ENCODE data around the gene RNASE12.
"Not testable (repeated sequence)": the region's sequence is repeated elsewhere in the genome, so short reads cannot be mapped to it uniquely, and the experiment has no call there.

Gene RNASE12

GRCh38 chr14:20583142-20583541 is 8.0 kb downstream of the RNASE12 start:
- DNase-seq (ENCODE audit: low spot score) = no peak

DNA sequence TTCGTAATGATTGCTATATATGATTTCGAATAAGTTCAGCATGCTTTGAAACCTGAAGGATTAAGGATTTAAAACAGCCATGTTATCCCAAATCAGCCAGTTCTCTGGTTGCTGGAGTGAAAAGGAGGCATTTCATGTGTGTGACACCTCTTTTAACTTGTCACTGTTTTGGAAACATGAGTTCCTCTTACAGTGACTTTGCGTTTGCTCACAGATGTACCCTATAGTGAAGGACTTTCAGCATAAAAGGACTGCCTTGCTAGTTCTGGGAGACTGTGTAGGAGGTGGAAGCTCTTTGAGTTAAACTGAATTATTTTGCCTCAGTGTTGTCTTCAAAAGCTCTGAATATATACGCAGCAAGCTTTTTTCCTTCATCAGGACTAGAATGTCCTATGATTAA is 10.9 kb downstream of the RNASE12 start:
- no peak for DNase-seq (ENCODE audit: low spot score)

DNA sequence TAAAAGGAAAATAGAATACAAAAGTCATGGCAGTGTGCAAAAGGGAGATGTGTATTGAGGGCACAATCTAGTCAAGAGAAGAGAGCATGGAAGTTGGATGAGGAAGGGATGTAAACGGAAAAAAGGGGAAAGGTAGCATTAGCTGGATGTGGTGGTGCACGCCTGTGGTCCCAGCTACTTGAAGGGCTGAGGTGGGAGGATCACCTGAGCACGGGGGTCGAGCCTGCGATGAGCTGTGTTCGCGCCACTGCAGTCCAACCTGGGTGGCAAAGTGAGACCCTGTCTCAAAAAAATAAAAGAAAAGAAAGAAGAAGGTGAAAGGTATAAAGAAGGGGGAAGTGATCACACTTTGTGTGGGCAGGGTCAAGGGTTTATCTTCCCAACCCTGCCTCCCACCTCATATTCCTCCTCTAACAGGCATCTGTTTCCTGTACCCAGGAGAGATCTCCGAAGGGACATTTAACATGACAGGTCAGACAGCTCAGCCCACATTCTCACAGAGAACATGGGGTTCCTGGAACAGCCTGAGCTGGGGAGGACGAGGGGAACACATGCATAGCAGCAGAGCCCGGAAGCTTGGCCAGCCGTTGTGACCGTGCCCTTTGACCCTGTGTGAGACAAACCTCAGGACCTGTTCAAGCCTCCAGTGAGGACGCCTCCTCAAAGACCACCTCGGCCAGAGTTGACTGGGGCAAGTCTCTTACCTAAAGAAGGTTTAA is 12.2 kb downstream of the RNASE12 start:
- no peak for DNase-seq (ENCODE audit: low spot score)

DNA sequence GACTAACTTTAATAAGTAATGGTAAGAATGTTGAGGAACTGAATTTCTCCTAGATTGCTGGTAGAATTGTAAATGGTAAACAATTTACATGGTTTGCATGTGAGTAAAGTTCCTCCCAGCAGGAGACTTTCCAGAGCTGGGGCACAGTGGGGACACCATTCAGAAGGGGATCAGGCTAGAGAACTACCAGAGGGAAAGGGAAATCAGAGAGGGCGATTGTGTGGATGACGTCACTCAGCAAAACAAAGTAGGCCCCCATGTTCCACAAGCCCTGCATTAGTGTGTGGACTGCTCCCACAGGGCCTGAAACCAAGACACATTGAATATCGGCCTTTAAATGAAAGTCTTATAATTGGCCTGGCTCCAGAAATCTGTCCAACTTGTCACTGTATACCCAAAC is 12.9 kb downstream of the RNASE12 start:
- no peak for DNase-seq (ENCODE audit: low spot score)

- not testable (repeated sequence) for DNase-seq (ENCODE audit: low spot score)
Observed at GRCh38 chr14:20572382-20572990, 18.7 kb downstream of the RNASE12 start.

- not testable (repeated sequence) for DNase-seq (ENCODE audit: low spot score)
Observed at GRCh38 chr14:20570720-20571119, 20.5 kb downstream of the RNASE12 start.

GRCh38 chr14:20569865-20570264 is 21.3 kb downstream of the RNASE12 start:
- not testable (repeated sequence) for DNase-seq (ENCODE audit: low spot score)

DNA sequence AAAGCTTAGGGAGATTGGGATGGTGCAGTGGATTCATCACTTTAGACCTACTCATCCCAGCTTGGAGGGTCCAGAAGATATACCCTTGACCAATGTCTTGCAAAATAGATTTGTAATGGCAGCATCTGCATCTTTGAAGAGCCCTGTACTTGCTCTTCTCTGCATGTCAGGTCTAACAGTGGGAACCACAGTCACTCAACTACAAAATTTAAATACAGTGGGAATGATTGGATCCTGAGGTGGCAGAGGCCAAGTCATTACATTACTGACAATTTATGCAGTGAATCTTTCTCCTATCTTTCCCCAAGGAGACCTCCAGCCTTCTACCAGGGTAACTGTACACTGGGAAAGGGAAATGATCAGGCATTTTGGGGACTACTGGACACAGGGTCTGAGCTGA is 22.1 kb downstream of the RNASE12 start:
- DNase-seq (ENCODE audit: low spot score) = no peak

DNA sequence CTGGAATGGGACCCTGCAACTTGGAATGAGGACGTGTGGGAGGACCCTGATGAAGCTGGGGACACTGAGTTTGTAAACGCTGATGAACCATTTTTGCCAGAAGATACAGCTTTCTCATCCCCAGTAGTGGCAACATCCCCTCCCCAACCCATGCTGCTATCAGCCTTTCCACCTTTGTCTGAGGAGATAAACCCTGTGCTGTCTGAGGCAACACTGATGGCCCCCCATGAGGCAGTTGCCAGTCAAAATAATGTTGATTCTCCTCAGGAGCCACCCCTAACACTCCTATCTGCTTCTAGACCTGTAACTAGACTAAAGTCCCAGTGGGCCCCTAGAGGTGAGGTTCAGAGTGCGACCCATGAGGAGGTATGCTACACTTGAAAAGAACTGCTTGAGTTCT is 22.8 kb downstream of the RNASE12 start:
- no peak for DNase-seq (ENCODE audit: low spot score)

DNA sequence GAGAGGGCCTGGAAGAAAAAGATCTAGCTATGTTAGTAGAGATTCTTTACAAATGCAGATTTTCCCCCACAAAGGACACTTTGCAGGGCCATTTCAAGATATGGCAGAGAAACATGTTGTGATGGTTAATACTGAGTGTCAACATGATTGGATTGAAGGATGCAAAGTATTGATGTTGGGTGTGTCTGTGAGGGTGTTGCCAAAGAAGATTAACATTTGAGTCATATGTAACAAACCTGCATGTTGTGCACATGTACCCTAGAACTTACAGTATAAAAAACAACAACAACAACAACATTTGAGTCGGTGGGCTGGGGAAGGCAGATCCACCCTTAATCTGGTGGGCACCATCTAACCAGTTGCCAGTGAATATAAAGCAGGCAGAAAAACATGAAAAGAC is 24.0 kb downstream of the RNASE12 start:
- DNase-seq (ENCODE audit: low spot score) = not testable (repeated sequence)

- DNase-seq (ENCODE audit: low spot score) = no peak
Observed at GRCh38 chr14:20564501-20564997, 26.6 kb downstream of the RNASE12 start.

DNA sequence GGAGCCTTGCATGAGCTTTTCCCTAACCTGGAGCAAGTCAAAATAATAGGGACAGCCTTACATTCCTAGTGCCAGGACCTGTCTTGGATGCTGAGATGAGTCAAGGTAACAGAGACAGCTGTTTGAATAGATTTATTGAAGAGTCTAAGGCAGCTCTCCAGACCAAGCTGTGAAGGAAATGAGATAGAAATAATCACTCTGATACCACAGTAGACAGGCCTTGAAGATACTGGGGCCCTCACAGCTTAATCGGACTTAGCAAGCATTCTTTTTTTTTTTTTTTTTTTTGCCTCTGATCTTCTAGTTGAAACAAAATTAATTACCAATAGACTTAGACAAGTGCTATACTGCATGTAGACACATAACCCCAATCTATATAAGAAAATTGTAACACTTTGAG is 27.2 kb downstream of the RNASE12 start:
- DNase-seq (ENCODE audit: low spot score) = peak; percentile 13

GRCh38 chr14:20560961-20561360 is 30.2 kb downstream of the RNASE12 start, which contains the start of gene RNASE9:
TSS of gene RNASE9 (minus strand) at chr14:20561047.
- no peak for DNase-seq (ENCODE audit: low spot score)

DNA sequence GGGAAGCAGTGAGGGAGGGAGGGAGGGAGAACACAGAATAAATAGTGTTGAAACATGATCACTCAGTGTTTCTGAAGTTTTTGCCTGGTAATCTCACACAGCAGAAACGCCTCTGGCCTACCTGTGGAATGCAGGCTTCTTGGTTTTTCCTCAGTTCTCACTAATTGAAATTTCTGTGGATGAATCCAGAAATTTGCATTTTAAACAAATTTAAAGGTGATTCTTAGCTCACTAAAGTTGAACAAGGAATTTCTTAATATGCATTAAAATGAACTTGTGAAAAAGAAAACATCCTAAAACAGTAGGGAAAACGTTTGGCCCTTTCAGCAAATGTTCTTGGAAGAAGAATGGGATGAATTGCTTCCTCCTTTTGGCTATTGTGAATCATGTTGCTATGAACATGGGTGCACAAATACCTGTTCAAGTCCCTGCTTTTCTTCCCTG is 31.7 kb downstream of the RNASE12 start:
- DNase-seq (ENCODE audit: low spot score) = no peak

- no peak for DNase-seq (ENCODE audit: low spot score)
Observed at GRCh38 chr14:20557212-20557542, 34.0 kb downstream of the RNASE12 start.

DNA sequence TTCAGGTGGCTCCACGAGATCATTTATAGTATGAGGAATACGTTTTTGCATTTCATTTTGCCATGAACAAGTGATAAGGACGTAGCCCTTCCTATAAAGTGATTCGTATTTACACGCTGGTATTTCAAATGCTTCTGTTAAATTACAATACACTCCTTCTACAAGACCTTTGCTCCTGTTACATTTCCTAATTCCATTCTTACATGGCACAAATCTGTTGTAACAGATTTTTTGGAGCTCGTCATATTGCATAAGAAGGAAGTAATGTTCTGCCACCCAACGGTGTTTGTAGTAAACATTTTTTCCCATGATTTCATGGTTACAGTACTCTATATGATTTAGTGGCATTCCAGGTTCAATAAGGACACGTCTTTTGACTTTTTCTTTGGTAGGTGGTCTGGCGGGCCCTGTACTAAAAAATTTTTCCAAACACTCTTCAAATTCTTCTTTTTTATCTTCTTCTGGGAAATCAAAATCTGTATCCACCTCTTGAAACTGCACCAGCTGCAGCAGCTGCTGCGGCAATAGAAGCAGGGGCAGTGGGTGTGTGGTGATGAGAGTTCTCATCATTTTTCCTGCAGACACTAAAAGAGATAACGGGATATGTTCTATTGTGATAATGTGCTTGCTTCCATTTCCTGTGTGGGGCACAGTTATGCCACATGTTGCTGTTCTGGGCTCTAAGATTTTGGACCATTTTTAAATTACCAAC is 34.5 kb downstream of the RNASE12 start:
- DNase-seq (ENCODE audit: low spot score) = no peak

DNA sequence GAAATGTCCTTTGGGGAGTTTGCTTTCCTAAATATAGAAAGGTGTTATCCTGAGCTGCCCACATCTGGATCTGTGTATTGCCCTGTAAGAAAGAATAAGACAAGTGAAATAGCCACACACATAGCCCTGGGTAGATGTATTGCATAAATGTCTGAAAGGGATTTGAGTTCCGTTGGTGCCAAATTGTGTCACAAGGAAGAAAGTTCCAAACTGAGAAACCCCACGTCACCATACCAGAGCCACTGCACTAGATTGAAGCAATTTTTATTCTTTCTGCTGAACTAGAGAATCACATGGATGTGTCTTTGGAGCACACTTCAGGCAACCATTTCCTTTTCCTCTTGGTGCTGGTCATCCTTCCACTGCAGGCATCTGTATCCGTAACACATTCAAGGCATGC is 35.3 kb downstream of the RNASE12 start:
- no peak for DNase-seq (ENCODE audit: low spot score)

- no peak for DNase-seq (ENCODE audit: low spot score)
Observed at GRCh38 chr14:20553024-20553423, 38.2 kb downstream of the RNASE12 start.

- DNase-seq (ENCODE audit: low spot score) = no peak
Observed at GRCh38 chr14:20551606-20552005, 39.6 kb downstream of the RNASE12 start.

DNA sequence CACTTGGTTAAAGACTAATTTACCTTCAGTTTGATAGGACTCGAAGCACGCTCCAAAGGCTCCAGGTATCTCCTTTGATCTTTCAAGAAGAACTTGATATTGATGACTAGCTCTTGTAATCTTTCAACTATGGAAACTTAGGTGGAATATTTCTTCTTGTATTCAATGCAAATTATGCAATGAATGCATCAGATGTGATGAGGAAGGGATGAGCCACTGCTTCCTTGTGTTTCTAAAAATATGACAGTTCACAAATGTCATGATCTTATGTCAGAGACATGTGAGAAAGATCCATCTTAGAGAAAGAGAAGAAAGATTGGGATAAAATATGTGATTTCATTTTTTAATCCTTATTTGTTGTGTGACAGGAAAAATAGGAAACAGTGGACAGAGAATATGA is 40.2 kb downstream of the RNASE12 start:
- no peak for DNase-seq (ENCODE audit: low spot score)

DNA sequence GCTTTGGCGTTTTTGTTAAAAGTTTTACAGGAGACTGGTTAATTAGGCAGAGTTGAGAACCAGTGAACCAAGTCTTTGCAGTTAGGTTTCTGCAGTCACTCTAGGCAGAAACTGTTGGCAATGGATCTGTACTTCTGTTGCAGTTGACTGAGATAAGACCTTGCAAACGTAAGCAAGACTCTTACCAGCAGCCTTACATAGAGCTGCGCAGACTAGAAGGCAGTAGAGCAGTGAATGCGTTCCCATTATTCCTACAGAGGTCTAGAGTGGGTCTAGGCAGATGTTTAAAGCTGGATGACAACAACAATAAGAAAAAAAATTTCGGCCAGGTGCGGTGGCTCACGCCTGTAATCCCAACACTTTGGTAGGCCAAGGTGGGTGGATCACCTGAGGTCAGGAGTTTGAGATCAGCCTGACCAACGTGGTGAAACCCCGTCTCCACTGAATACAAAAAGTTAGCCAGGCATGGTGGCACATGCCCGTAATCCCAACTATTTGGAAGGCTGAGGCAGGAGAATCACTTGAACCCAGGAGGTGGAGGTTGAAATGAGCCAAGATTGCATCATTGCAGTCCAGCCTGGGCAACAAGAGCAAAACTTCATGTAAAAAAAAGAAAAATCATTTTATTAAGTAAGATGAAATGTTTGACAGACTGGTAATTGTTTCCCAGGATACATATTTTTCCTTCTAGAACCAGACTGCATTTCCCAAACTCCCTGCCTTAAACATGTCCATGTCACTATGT is 42.6 kb downstream of the RNASE12 start:
- DNase-seq (ENCODE audit: low spot score) = no peak

GRCh38 chr14:20546877-20547276 is 44.3 kb downstream of the RNASE12 start:
- DNase-seq (ENCODE audit: low spot score) = no peak

Measured in pons (tissue), 1 donor.